ENCODE data around the gene PTGDS. TPM values are rescaled to one million over a fixed set of nuclear protein-coding genes. Genes with fewer than 3 reads are reported as not detected.

Gene PTGDS
- total RNA-seq, 1 donor from 2014 or later = 4.2 TPM

- Histone ChIP-seq H3K9me3 (ENCODE audit: control insufficient read depth in 3 of 3, low read length in 3 of 3) (no peaks in the 10 kb centered on the region), H3K4me3 (ENCODE audit: low read length in 3 of 3) (no peak overlapping the region), H3K27ac (ENCODE audit: low read depth, low read length) (no peak overlapping the region), H3K4me1 (ENCODE audit: control insufficient read depth in 3 of 3, insufficient read depth in 3 of 3, low read length in 3 of 3) (no peaks in the 10 kb centered on the region), H3K27me3 (ENCODE audit: control insufficient read depth in 3 of 3, insufficient read depth in 3 of 3, low read length in 3 of 3) (no peaks in the 10 kb centered on the region), H3K9ac (ENCODE audit: low read depth in 1 of 3, low read length in 3 of 3) (no peak overlapping the region), H3K36me3 (ENCODE audit: control insufficient read depth in 3 of 3, insufficient read depth in 3 of 3, low read length in 3 of 3) (peaks cover 19 to 25% (median 19%) of the 10 kb centered on the region in 3 donors)
Observed at GRCh38 chr9:137018761-137019559, 41.7 kb downstream of the PTGDS start.

DNA sequence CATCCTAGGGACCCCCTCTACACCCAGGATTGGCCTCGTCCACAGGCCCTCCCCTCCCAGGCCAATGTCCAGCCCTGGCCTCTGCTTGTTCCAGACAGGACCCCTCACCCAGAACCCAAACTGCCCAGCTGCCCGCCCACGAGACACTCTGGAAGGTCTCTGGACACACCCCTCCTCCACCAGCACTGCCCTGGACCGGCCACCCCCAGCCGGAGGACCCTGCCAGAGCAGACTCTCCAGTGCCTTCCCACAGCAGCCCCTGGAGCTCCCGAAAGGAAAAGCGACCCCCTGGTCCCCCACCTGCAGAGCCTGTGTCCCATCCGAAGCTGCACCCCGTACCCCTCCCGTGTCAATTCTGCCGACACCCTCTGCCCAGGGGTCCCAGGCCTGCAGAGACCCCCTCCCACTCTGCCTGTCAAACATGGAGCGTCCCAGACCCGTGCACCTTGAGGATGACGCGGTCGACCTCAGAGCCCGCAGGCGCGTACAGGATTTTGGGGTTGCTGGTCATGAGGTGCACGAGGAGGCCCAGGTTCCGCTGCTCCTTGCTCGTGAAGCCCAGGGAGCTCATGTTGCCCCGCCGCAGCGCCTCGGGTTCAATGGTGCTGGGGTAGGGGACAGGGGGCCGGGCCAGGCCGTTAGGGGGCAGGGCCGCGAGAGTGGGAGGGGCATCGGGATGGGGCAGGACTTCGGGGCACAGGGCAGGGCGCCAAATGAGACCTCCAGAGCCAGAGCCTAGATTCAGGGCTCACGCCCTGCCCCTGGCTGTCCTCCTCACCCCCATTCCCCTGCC, 42.8 kb downstream of the PTGDS start:
- H3K4me3 ChIP-seq (ENCODE audit: low read length in 3 of 3) = no peak overlapping the region
- no peaks in the 10 kb centered on the region for H3K4me1 ChIP-seq (ENCODE audit: control insufficient read depth in 3 of 3, insufficient read depth in 3 of 3, low read length in 3 of 3)
- no peak overlapping the region for H3K9ac ChIP-seq (ENCODE audit: low read depth in 1 of 3, low read length in 3 of 3)
- H3K27ac ChIP-seq (ENCODE audit: low read depth, low read length) = no peak overlapping the region
- H3K27me3 ChIP-seq (ENCODE audit: control insufficient read depth in 3 of 3, insufficient read depth in 3 of 3, low read length in 3 of 3) = no peaks in the 10 kb centered on the region
- peaks cover 12 to 19% (median 17%) of the 10 kb centered on the region in 3 donors for H3K36me3 ChIP-seq (ENCODE audit: control insufficient read depth in 3 of 3, insufficient read depth in 3 of 3, low read length in 3 of 3)
- H3K9me3 ChIP-seq (ENCODE audit: control insufficient read depth in 3 of 3, low read length in 3 of 3) = no peaks in the 10 kb centered on the region

GRCh38 chr9:137020771-137021567, 43.7 kb downstream of the PTGDS start:
- no peak overlapping the region for H3K4me3 ChIP-seq (ENCODE audit: low read length in 3 of 3)
- H3K4me1 ChIP-seq (ENCODE audit: control insufficient read depth in 3 of 3, insufficient read depth in 3 of 3, low read length in 3 of 3) = peaks cover 0 to 4% (median 2%) of the 10 kb centered on the region in 3 donors
- H3K27me3 ChIP-seq (ENCODE audit: control insufficient read depth in 3 of 3, insufficient read depth in 3 of 3, low read length in 3 of 3) = no peaks in the 10 kb centered on the region
- H3K27ac ChIP-seq (ENCODE audit: low read depth, low read length) = no peak overlapping the region
- no peak overlapping the region for H3K9ac ChIP-seq (ENCODE audit: low read depth in 1 of 3, low read length in 3 of 3)
- no peaks in the 10 kb centered on the region for H3K9me3 ChIP-seq (ENCODE audit: control insufficient read depth in 3 of 3, low read length in 3 of 3)
- H3K36me3 ChIP-seq (ENCODE audit: control insufficient read depth in 3 of 3, insufficient read depth in 3 of 3, low read length in 3 of 3) = peaks cover 7 to 13% (median 13%) of the 10 kb centered on the region in 3 donors

GRCh38 chr9:137021568-137021978, 44.3 kb downstream of the PTGDS start:
- H3K9ac ChIP-seq (ENCODE audit: low read depth in 1 of 3, low read length in 3 of 3) = no peak overlapping the region

GRCh38 chr9:137021979-137022661, 44.8 kb downstream of the PTGDS start:
- no peak overlapping the region for H3K27ac ChIP-seq (ENCODE audit: low read depth, low read length)
- peaks cover 1 to 6% (median 5%) of the 10 kb centered on the region in 3 donors for H3K36me3 ChIP-seq (ENCODE audit: control insufficient read depth in 3 of 3, insufficient read depth in 3 of 3, low read length in 3 of 3)
- no peak overlapping the region for H3K4me3 ChIP-seq (ENCODE audit: low read length in 3 of 3)
- no peak overlapping the region for H3K9ac ChIP-seq (ENCODE audit: low read depth in 1 of 3, low read length in 3 of 3)
- H3K27me3 ChIP-seq (ENCODE audit: control insufficient read depth in 3 of 3, insufficient read depth in 3 of 3, low read length in 3 of 3) = no peaks in the 10 kb centered on the region
- H3K9me3 ChIP-seq (ENCODE audit: control insufficient read depth in 3 of 3, low read length in 3 of 3) = no peaks in the 10 kb centered on the region
- peaks cover 10 to 15% (median 11%) of the 10 kb centered on the region in 3 donors for H3K4me1 ChIP-seq (ENCODE audit: control insufficient read depth in 3 of 3, insufficient read depth in 3 of 3, low read length in 3 of 3)

More at GRCh38 chr9:137021568-137021978, 44.3 kb downstream of the PTGDS start:
- no peak overlapping the region for H3K27ac ChIP-seq (ENCODE audit: low read depth, low read length)
- no peaks in the 10 kb centered on the region for H3K9me3 ChIP-seq (ENCODE audit: control insufficient read depth in 3 of 3, low read length in 3 of 3)
- no peaks in the 10 kb centered on the region for H3K27me3 ChIP-seq (ENCODE audit: control insufficient read depth in 3 of 3, insufficient read depth in 3 of 3, low read length in 3 of 3)
- no peak overlapping the region for H3K4me3 ChIP-seq (ENCODE audit: low read length in 3 of 3)
- H3K36me3 ChIP-seq (ENCODE audit: control insufficient read depth in 3 of 3, insufficient read depth in 3 of 3, low read length in 3 of 3) = peaks cover 7 to 9% (median 8%) of the 10 kb centered on the region in 3 donors
- peaks cover 4 to 10% (median 6%) of the 10 kb centered on the region in 3 donors for H3K4me1 ChIP-seq (ENCODE audit: control insufficient read depth in 3 of 3, insufficient read depth in 3 of 3, low read length in 3 of 3)

GRCh38 chr9:137022662-137023008, 45.3 kb downstream of the PTGDS start:
- Histone ChIP-seq H3K27me3 (ENCODE audit: control insufficient read depth in 3 of 3, insufficient read depth in 3 of 3, low read length in 3 of 3) (no peaks in the 10 kb centered on the region), H3K9me3 (ENCODE audit: control insufficient read depth in 3 of 3, low read length in 3 of 3) (no peaks in the 10 kb centered on the region), H3K9ac (ENCODE audit: low read depth in 1 of 3, low read length in 3 of 3) (no peak overlapping the region), H3K4me1 (ENCODE audit: control insufficient read depth in 3 of 3, insufficient read depth in 3 of 3, low read length in 3 of 3) (peaks cover 15 to 20% (median 16%) of the 10 kb centered on the region in 3 donors), H3K27ac (ENCODE audit: low read depth, low read length) (no peak overlapping the region), H3K36me3 (ENCODE audit: control insufficient read depth in 3 of 3, insufficient read depth in 3 of 3, low read length in 3 of 3) (peaks cover 0 to 3% (median 2%) of the 10 kb centered on the region in 3 donors), H3K4me3 (ENCODE audit: low read length in 3 of 3) (no peak overlapping the region)

GRCh38 chr9:137023157-137023556, 45.9 kb downstream of the PTGDS start:
- Histone ChIP-seq H3K4me1 (ENCODE audit: control insufficient read depth in 3 of 3, insufficient read depth in 3 of 3, low read length in 3 of 3) (peaks cover 15 to 20% (median 17%) of the 10 kb centered on the region in 3 donors), H3K27me3 (ENCODE audit: control insufficient read depth in 3 of 3, insufficient read depth in 3 of 3, low read length in 3 of 3) (no peaks in the 10 kb centered on the region), H3K9me3 (ENCODE audit: control insufficient read depth in 3 of 3, low read length in 3 of 3) (no peaks in the 10 kb centered on the region), H3K9ac (ENCODE audit: low read depth in 1 of 3, low read length in 3 of 3) (no peak overlapping the region), H3K36me3 (ENCODE audit: control insufficient read depth in 3 of 3, insufficient read depth in 3 of 3, low read length in 3 of 3) (peaks cover 0 to 3% (median 2%) of the 10 kb centered on the region in 3 donors), H3K4me3 (ENCODE audit: low read length in 3 of 3) (no peak overlapping the region), H3K27ac (ENCODE audit: low read depth, low read length) (no peak overlapping the region)

DNA sequence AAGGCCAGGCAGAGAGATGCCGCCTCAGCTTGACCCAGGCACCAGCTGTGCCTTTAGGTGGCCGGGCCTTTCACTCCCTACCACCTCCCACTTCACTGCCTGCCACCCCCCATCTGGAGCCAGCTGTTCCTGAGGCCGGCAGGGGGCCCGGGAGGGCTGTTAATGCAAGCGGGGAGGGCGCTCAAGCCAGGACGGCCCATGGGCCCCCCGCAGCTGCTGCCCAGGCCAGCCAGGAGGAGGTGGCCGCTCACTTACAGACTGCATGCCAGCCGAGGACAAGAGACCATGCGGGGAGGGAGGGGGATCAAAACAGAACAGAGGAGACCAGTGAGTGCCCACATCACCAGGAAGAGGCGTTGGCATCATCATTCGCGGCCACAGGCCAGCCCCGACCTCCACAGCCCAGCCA, 46.3 kb downstream of the PTGDS start:
- Histone ChIP-seq H3K27me3 (ENCODE audit: control insufficient read depth in 3 of 3, insufficient read depth in 3 of 3, low read length in 3 of 3) (no peaks in the 10 kb centered on the region), H3K27ac (ENCODE audit: low read depth, low read length) (no peak overlapping the region), H3K9ac (ENCODE audit: low read depth in 1 of 3, low read length in 3 of 3) (no peak overlapping the region), H3K9me3 (ENCODE audit: control insufficient read depth in 3 of 3, low read length in 3 of 3) (no peaks in the 10 kb centered on the region), H3K36me3 (ENCODE audit: control insufficient read depth in 3 of 3, insufficient read depth in 3 of 3, low read length in 3 of 3) (peaks cover 0 to 3% (median 2%) of the 10 kb centered on the region in 3 donors), H3K4me3 (ENCODE audit: low read length in 3 of 3) (no peak overlapping the region), H3K4me1 (ENCODE audit: control insufficient read depth in 3 of 3, insufficient read depth in 3 of 3, low read length in 3 of 3) (peaks cover 17 to 23% (median 20%) of the 10 kb centered on the region in 3 donors)

DNA sequence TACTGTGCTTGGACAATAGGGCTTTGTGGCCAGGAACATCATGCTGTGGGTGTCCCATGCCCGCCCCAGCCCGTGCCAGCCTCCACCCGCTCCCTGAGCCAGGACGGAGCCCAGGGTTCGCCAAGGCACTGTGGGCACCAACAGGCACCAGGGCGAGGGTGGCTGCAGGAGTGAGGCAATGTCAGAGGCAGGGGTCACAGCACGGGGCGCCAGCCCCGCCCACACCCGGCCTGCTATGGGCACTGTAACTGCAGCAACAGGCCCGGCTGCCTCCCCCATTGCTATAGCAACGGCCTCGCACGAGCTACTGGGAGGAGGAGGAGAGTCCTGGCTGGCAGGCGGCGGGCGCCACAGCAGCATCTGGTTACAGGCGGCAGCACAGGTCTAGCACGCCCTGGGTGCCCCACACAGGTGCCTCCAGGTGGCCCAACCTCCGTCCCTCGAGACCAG, 48.2 kb downstream of the PTGDS start:
- Histone ChIP-seq H3K27me3 (ENCODE audit: control insufficient read depth in 3 of 3, insufficient read depth in 3 of 3, low read length in 3 of 3) (no peaks in the 10 kb centered on the region), H3K27ac (ENCODE audit: low read depth, low read length) (no peak overlapping the region), H3K9ac (ENCODE audit: low read depth in 1 of 3, low read length in 3 of 3) (no peak overlapping the region), H3K4me1 (ENCODE audit: control insufficient read depth in 3 of 3, insufficient read depth in 3 of 3, low read length in 3 of 3) (peaks cover 25 to 34% (median 33%) of the 10 kb centered on the region in 3 donors), H3K9me3 (ENCODE audit: control insufficient read depth in 3 of 3, low read length in 3 of 3) (no peaks in the 10 kb centered on the region), H3K36me3 (ENCODE audit: control insufficient read depth in 3 of 3, insufficient read depth in 3 of 3, low read length in 3 of 3) (peaks cover 0 to 3% (median 0%) of the 10 kb centered on the region in 3 donors), H3K4me3 (ENCODE audit: low read length in 3 of 3) (no peak overlapping the region)

Measured in skeletal muscle tissue (tissue), 4 donors.